Left hindlimb (tissue), 1 donor: ENCODE measurements around the gene BACE1-AS.

Experiments used
- DNase-seq: peaks from one replicate; pipeline ENCODE4 v3.0.0-alpha.2; 2018

Gene BACE1-AS

GRCh38 chr11:117327567-117328374 is 36.6 kb downstream of the BACE1-AS start, which contains the start of gene CEP164:
Gene CEP164 (plus strand): TSS chr11:117327854. CDS start chr11:117338587, 10,733 bp downstream.
- DNase-seq, result peak; percentile 98

- no peak for DNase-seq
These were observed 37.3 kb downstream of the BACE1-AS start for GRCh38 chr11:117328375-117329010.

GRCh38 chr11:117332843-117333242 is 41.7 kb downstream of the BACE1-AS start:
- DNase-seq, result no peak

GRCh38 chr11:117333917-117334316 is 42.8 kb downstream of the BACE1-AS start:
- no peak for DNase-seq

GRCh38 chr11:117334896-117335295 is 43.8 kb downstream of the BACE1-AS start:
- no peak for DNase-seq

GRCh38 chr11:117335399-117335798 is 44.3 kb downstream of the BACE1-AS start:
- no peak for DNase-seq

- DNase-seq, result no peak
These were observed 45.9 kb downstream of the BACE1-AS start for GRCh38 chr11:117337076-117337475.
